CD4-positive, alpha-beta memory T cell (primary cell): Measurements from ENCODE around the gene NDUFA5. TPM values are rescaled to one million over a fixed set of nuclear protein-coding genes. Genes with fewer than 3 reads are reported as not detected.

Experiments used
- CTCF ChIA-PET: fragments of 350-600 bp; sonication (Branson Sonifier 250); formaldehyde crosslinking; loops from one replicate; lab custom pipeline; 2021; ENCODE audit warnings: inconsistent platforms; ENCODE audit not compliant: partially characterized antibody; lab: Charles Lee
- POLR2A ChIA-PET: fragments of 350-600 bp; sonication (Branson Sonifier 250); formaldehyde crosslinking; loops from one replicate; lab custom pipeline; 2021; ENCODE audit not compliant: partially characterized antibody; lab: Charles Lee
- DNase-seq, 5 donors: peaks; one replicate each; pipeline versions ENCODE4 v3.0.0 to v3.0.0-alpha.2; 2020 to 2022; ENCODE audit warnings: mixed read lengths in 1 of 5
- H3K27ac ChIP-seq: one replicate; pipeline ENCODE4 v1.7.0; 2013; ENCODE audit warnings: low read depth, low read length
- H3K27me3 ChIP-seq: 2 replicates; pipeline ENCODE4 v1.7.0; 2013; ENCODE audit warnings: mild to moderate bottlenecking, low read length, moderate library complexity; ENCODE audit not compliant: insufficient read depth
- H3K36me3 ChIP-seq: 2 replicates; pipeline ENCODE4 v1.7.0; 2013; ENCODE audit warnings: mild to moderate bottlenecking, low read length, moderate library complexity; ENCODE audit not compliant: insufficient read depth
- H3K4me1 ChIP-seq: 2 replicates; pipeline ENCODE4 v1.7.0; 2013; ENCODE audit warnings: mild to moderate bottlenecking, low read length, moderate library complexity; ENCODE audit not compliant: insufficient read depth
- H3K4me3 ChIP-seq, 2 donors: one replicate each; pipeline ENCODE4 v1.7.0; 2013; ENCODE audit warnings: low read length in 2 of 2, mild to moderate bottlenecking in 1 of 2
- H3K9me3 ChIP-seq, 2 donors: one replicate each; pipeline ENCODE4 v1.7.0; 2013; ENCODE audit warnings: low read length in 2 of 2, control low read depth in 1 of 2; ENCODE audit not compliant: control insufficient read depth in 1 of 2
- H3K27ac Mint-ChIP-seq, 7 donors: one replicate each; pipeline ENCODE4 v1.8.0; 2020 to 2021; ENCODE audit warnings: mixed read lengths in 7 of 7, mild to moderate bottlenecking in 6 of 7, inconsistent platforms in 3 of 7, moderate library complexity in 3 of 7
- H3K27me3 Mint-ChIP-seq, 2 donors: one replicate each; pipeline ENCODE4 v1.8.0; 2020 to 2021; ENCODE audit warnings: mixed read lengths in 2 of 2
- H3K36me3 Mint-ChIP-seq, 2 donors: one replicate each; pipeline ENCODE4 v1.8.0; 2020 to 2021; ENCODE audit warnings: mixed read lengths in 2 of 2, inconsistent platforms in 1 of 2, mild to moderate bottlenecking in 1 of 2
- H3K4me1 Mint-ChIP-seq, 4 donors: one replicate each; pipeline ENCODE4 v1.8.0; 2020 to 2021; ENCODE audit warnings: mixed read lengths in 4 of 4, mild to moderate bottlenecking in 1 of 4
- H3K4me3 Mint-ChIP-seq, 8 donors: one replicate each; pipeline ENCODE4 v1.8.0; 2020 to 2021; ENCODE audit warnings: mixed read lengths in 8 of 8, mild to moderate bottlenecking in 7 of 8, moderate library complexity in 6 of 8, inconsistent platforms in 3 of 8
- H3K9me3 Mint-ChIP-seq, 8 donors: one replicate each; pipeline ENCODE4 v1.8.0; 2020 to 2021; ENCODE audit warnings: mixed read lengths in 8 of 8, mild to moderate bottlenecking in 5 of 8, inconsistent platforms in 3 of 8, moderate library complexity in 1 of 8
- intact Hi-C: fragments of 100-400 bp; cut with micrococcal nuclease; formaldehyde crosslinking; loops from one replicate; pipeline ENCODE4 v1.15.1; 2023
- polyA plus RNA-seq, 2 donors: library from polyadenylated mRNA; unstranded; fragments of 300-500 nt; fragmentation: Illumina TruSeq; gene quantifications; one replicate each; pipeline ENCODE4 v1.2.3, GENCODE V29; 2021
- total RNA-seq, 2 experiments: library from RNA; stranded (reverse); gene quantifications; one replicate each; pipeline ENCODE4 v1.2.3, GENCODE V29; 2021

Gene NDUFA5
- total and polyA plus RNA-seq, 4 experiments from 2014 or later, result 62.7 to 108 (median 72.4) TPM

DNA sequence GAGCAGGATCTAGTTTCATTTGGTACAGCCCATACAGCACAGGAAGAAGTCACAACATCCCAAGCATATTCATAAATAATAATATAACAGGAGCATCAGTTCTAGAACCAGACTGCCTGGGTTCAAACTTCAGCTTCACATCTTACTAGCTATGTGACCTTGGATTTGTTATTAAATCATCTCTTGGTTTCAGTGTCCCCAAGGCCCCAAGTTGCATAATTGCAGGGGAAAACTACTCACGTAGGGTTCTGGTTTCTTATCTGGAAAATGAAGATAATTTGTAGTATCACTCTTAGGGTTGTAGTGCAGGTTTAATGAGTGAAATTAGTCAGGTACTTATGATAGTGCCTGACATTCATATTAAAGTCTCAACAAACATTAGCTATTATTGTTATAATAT, 17.7 kb downstream of the NDUFA5 start:
- Histone ChIP-seq H3K9me3 (no peaks in the 10 kb centered on the region), H3K4me1 (peaks cover 8% of the 10 kb centered on the region), H3K27me3 (no peaks in the 10 kb centered on the region), H3K27ac (no peak overlapping the region), H3K4me3 (no peak overlapping the region), H3K36me3 (no peaks in the 10 kb centered on the region)
- CTCF ChIA-PET, result interaction anchor here (1.9 to 3.2 kb wide), 3 partner anchors 13 to 47 kb away, joined by 7 to 32 read pairs (median 10); no protein-coding TSS in a partner anchor
- Mint-ChIP-seq H3K4me1 (peaks cover 1 to 9% (median 6%) of the 10 kb centered on the region in 4 donors), H3K9me3 (no peaks in the 10 kb centered on the region), H3K4me3 (no peak overlapping the region), H3K27ac (no peak overlapping the region), H3K27me3 (no peaks in the 10 kb centered on the region), H3K36me3 (peaks cover 6 to 19% of the 10 kb centered on the region in 2 donors)
- intact Hi-C loops, result loop anchor here (10.0 kb wide), 1 partner anchor 1385 kb away; the partner anchor contains the start of gene POT1
- POLR2A ChIA-PET, result interaction anchor here (2.8 kb wide), 1 partner anchor 17 kb away, joined by 7 read pairs; the partner anchor contains the start of gene NDUFA5
- no peak for DNase-seq

DNA sequence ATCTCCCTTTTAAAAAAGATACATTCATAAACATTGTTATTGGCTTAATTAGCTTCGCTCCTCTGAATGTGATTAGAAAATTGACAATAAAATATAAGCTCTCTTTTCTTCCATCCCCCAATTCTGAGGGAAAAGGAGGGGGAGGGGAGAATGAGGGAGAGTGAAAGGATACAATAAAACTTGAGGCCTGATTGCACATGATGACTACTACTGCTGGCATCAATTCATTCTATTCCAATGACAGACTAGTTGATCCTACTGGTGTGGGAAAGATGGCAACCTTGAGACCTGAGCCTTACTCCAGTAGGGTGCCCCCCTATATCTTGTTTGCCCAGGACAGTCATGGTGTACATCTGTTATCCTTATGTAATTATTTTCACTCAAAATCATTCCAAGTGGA, 18.7 kb downstream of the NDUFA5 start:
- Mint-ChIP-seq H3K36me3 (peaks cover 6 to 18% of the 10 kb centered on the region in 2 donors), H3K4me3 (no peak overlapping the region), H3K27ac (no peak overlapping the region), H3K4me1 (peaks cover 3 to 18% (median 13%) of the 10 kb centered on the region in 4 donors), H3K27me3 (no peaks in the 10 kb centered on the region), H3K9me3 (peaks cover 0 to 4% (median 0%) of the 10 kb centered on the region in 8 donors)
- H3K4me3 ChIP-seq, result no peak overlapping the region
- H3K4me1 ChIP-seq, result peaks cover 13% of the 10 kb centered on the region
- no peaks in the 10 kb centered on the region for H3K36me3 ChIP-seq
- no peaks in the 10 kb centered on the region for H3K27me3 ChIP-seq
- CTCF ChIA-PET, result interaction anchor here (0.8 to 3.2 kb wide), 7 partner anchors 9 to 46 kb away, joined by 3 to 32 read pairs (median 5); partner anchors contain the start of gene NDUFA5
- DNase-seq, result no peak
- no peak overlapping the region for H3K27ac ChIP-seq
- POLR2A ChIA-PET, result interaction anchor here (0.7 to 2.8 kb wide), 2 partner anchors 15 to 18 kb away, joined by 3 to 7 read pairs; partner anchors contain the start of gene NDUFA5
- H3K9me3 ChIP-seq, result no peaks in the 10 kb centered on the region
- intact Hi-C loops, result loop anchor here (10.0 kb wide), 1 partner anchor 1386 kb away; the partner anchor contains the start of gene POT1

GRCh38 chr7:123538189-123538714, 19.4 kb downstream of the NDUFA5 start:
- intact Hi-C loops, result loop anchor here (10.0 kb wide), 1 partner anchor 1387 kb away; the partner anchor contains the start of gene POT1
- Mint-ChIP-seq H3K27me3 (no peaks in the 10 kb centered on the region), H3K36me3 (peaks cover 6 to 16% of the 10 kb centered on the region in 2 donors), H3K9me3 (peaks cover 0 to 4% (median 0%) of the 10 kb centered on the region in 8 donors), H3K27ac (peak overlapping the region in 1 of 7 donors; percentile 37), H3K4me1 (peaks cover 7 to 20% (median 18%) of the 10 kb centered on the region in 4 donors), H3K4me3 (no peak overlapping the region)
- no peaks in the 10 kb centered on the region for H3K36me3 ChIP-seq
- no peak overlapping the region for H3K27ac ChIP-seq
- no peaks in the 10 kb centered on the region for H3K27me3 ChIP-seq
- H3K9me3 ChIP-seq, result no peaks in the 10 kb centered on the region
- H3K4me3 ChIP-seq, result no peak overlapping the region
- peaks cover 17% of the 10 kb centered on the region for H3K4me1 ChIP-seq
- CTCF ChIA-PET, result interaction anchor here (0.9 to 3.2 kb wide), 5 partner anchors 10 to 46 kb away, joined by 3 to 32 read pairs (median 7); no protein-coding TSS in a partner anchor
- POLR2A ChIA-PET, result interaction anchor here (2.8 kb wide), 1 partner anchor 19 kb away, joined by 7 read pairs; the partner anchor contains the start of gene NDUFA5
- DNase-seq, result no peak

DNA sequence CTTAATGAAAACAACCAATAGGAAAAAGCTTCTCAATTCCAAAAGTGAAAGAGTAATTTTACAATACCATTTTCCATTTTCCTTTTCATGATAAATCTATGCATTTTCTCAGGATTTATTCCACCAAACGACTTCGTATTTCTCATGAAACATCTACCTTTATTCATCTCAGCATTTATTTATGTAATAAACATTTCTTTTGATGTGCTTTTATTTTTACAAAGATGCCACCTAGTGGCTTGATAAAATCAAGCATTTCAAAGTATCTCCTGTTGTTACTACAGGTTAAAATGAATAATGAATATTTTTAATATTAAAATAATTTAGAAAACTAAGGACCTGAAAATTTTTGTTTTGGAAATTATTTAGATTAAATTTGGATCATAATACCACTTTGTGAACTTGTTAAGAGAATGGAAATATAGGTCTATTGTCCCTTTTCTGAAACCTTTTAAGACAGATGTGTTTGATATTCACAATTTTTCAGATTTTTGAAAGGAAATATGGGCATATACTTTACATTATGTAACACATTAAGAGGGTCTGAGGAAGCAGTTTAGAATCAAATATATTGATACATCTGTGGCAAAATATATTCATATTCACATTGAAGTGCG, 20.5 kb downstream of the NDUFA5 start:
- H3K27me3 ChIP-seq, result peaks cover 1% of the 10 kb centered on the region

GRCh38 chr7:123535517-123535916, 22.1 kb downstream of the NDUFA5 start:
- Mint-ChIP-seq H3K9me3 (peaks cover 0 to 4% (median 0%) of the 10 kb centered on the region in 8 donors), H3K27ac (peak overlapping the region in 2 of 7 donors; percentile 65 to 72), H3K36me3 (peaks cover 0 to 1% of the 10 kb centered on the region in 2 donors), H3K4me3 (peak overlapping the region in 5 of 8 donors; percentile 22 to 48 (median 32)), H3K4me1 (peaks cover 11 to 29% (median 25%) of the 10 kb centered on the region in 4 donors), H3K27me3 (peaks cover 6% of the 10 kb centered on the region in 2 donors)
- Histone ChIP-seq H3K4me3 (peak overlapping the region in 1 of 2 donors; percentile 79), H3K4me1 (peaks cover 26% of the 10 kb centered on the region), H3K27me3 (peaks cover 6% of the 10 kb centered on the region), H3K9me3 (no peaks in the 10 kb centered on the region), H3K36me3 (no peaks in the 10 kb centered on the region), H3K27ac (peak overlapping the region; percentile 60)
- no peak for DNase-seq
- ChIA-PET POLR2A (interaction anchor here (0.8 to 2.9 kb wide), 6 partner anchors 18 to 213 kb away, joined by 3 to 34 read pairs (median 4); partner anchors contain the start of genes NDUFA5 and WASL), CTCF (interaction anchor here (0.6 to 3.0 kb wide), 6 partner anchors 12 to 1700 kb away, joined by 3 to 49 read pairs (median 4); partner anchors contain the start of gene NDUFA5)
- intact Hi-C loops, result loop anchor here (2.0 to 10.0 kb wide), 2 partner anchors 213 to 1389 kb away; partner anchors contain the start of genes POT1 and WASL

More for the DNA sequence above, 20.5 kb downstream of the NDUFA5 start:
- H3K4me1 Mint-ChIP-seq, result peaks cover 11 to 27% (median 23%) of the 10 kb centered on the region in 4 donors
- no peaks in the 10 kb centered on the region for H3K9me3 ChIP-seq
- peaks cover 6 to 11% of the 10 kb centered on the region in 2 donors for H3K36me3 Mint-ChIP-seq
- ChIA-PET CTCF (interaction anchor here (0.8 to 1.5 kb wide), 3 partner anchors 15 to 44 kb away, joined by 3 to 7 read pairs (median 4); no protein-coding TSS in a partner anchor), POLR2A (no interaction called here)
- peaks cover 26% of the 10 kb centered on the region for H3K4me1 ChIP-seq
- no peak overlapping the region for H3K4me3 ChIP-seq
- no peak overlapping the region for H3K27ac ChIP-seq
- intact Hi-C loops, result loop anchor here (1.0 to 10.0 kb wide), 2 partner anchors 43 to 1388 kb away; partner anchors contain the start of gene POT1
- no peaks in the 10 kb centered on the region for H3K36me3 ChIP-seq
- peaks cover 0 to 4% (median 0%) of the 10 kb centered on the region in 8 donors for H3K9me3 Mint-ChIP-seq
- H3K4me3 Mint-ChIP-seq, result no peak overlapping the region
- no peak overlapping the region for H3K27ac Mint-ChIP-seq
- DNase-seq, result peak in 3 of 5 donors; percentile 27 to 42 (median 41)
- peaks cover 3 to 4% of the 10 kb centered on the region in 2 donors for H3K27me3 Mint-ChIP-seq

GRCh38 chr7:123534383-123535260, 23.0 kb downstream of the NDUFA5 start, which contains the start of gene IQUB:
IQUB (minus strand) TSS chr7:123534595; CDS start chr7:123512340, 22,255 bp downstream.
- intact Hi-C loops, result loop anchor here (1.0 to 10.0 kb wide), 3 partner anchors 23 to 1390 kb away; partner anchors contain the start of genes NDUFA5, POT1 and WASL
- H3K36me3 ChIP-seq, result no peaks in the 10 kb centered on the region
- Mint-ChIP-seq H3K9me3 (peaks cover 0 to 4% (median 0%) of the 10 kb centered on the region in 8 donors), H3K4me1 (peaks cover 11 to 29% (median 25%) of the 10 kb centered on the region in 4 donors), H3K4me3 (peak within 1 kb of the TSS; percentile 73 to 95 (median 90)), H3K27me3 (peaks cover 6 to 10% of the 10 kb centered on the region in 2 donors), H3K27ac (peak within 1 kb of the TSS; percentile 72 to 96 (median 91)), H3K36me3 (peaks cover 0 to under 1% of the 10 kb centered on the region in 2 donors)
- peaks cover 6% of the 10 kb centered on the region for H3K27me3 ChIP-seq
- peak within 1 kb of the TSS; percentile 60 for H3K27ac ChIP-seq
- H3K4me1 ChIP-seq, result peaks cover 26% of the 10 kb centered on the region
- H3K4me3 ChIP-seq, result peak within 1 kb of the TSS; percentile 73 to 79
- peak; percentile 89 to 93 (median 91) for DNase-seq
- POLR2A ChIA-PET, result interaction anchor here (1.2 to 2.9 kb wide), 5 partner anchors 19 to 214 kb away, joined by 3 to 34 read pairs (median 5); partner anchors contain the start of genes NDUFA5 and WASL
- CTCF ChIA-PET, result interaction anchor here (0.6 to 3.0 kb wide), 7 partner anchors 13 to 1701 kb away, joined by 3 to 49 read pairs (median 4); partner anchors contain the start of gene NDUFA5
- no peaks in the 10 kb centered on the region for H3K9me3 ChIP-seq
